ENCODE results near the gene CC2D2A. TPM values are rescaled to one million over a fixed set of nuclear protein-coding genes. Genes with fewer than 3 reads are reported as not detected.

The CC2D2A gene
- total RNA-seq, 1 donor from 2014 or later: 15.5 TPM

DNA sequence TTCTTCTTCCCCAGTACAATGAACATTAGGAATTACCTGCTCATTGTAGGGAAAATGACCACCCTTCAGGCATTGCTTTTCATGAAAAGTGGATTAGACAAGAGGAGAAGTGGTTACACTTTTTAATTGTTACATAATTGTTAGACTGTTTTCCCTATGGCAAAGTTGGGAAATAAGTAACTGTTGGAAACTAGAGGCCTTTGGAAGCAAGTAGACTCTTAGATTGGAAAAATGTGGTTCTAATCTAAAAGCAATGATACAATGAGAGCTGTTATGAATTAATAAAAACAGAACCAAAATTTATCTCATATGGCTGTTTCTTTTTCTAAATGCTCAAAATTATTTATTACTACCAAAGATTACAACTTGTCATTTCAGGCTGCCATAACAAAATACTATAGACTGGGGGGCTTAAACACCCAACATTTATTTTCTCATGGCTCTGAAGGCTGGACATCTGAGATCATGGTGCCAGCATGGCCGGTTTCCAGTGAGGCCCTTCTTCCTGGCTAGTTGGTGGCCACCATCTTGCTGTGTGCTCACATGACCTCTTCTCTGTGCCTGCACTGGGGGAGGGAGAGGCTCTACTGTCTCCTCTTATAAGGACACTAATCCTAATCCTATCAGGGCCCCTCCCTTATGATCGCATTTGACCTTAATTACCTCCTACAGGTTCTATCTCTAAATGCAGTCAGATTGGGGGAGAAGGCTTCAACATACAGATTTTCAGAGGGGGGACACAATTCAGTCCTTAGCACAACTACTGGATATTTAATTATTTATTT lies 12.5 kb downstream of the CC2D2A start:
- H3K4me3 ChIP-seq: no peak overlapping the region
- intact Hi-C loops (cut with DNase I): no loop called here
- peaks cover under 1% of the 10 kb centered on the region for H3K9me3 ChIP-seq
- TF ChIP-seq, protein P1, sequence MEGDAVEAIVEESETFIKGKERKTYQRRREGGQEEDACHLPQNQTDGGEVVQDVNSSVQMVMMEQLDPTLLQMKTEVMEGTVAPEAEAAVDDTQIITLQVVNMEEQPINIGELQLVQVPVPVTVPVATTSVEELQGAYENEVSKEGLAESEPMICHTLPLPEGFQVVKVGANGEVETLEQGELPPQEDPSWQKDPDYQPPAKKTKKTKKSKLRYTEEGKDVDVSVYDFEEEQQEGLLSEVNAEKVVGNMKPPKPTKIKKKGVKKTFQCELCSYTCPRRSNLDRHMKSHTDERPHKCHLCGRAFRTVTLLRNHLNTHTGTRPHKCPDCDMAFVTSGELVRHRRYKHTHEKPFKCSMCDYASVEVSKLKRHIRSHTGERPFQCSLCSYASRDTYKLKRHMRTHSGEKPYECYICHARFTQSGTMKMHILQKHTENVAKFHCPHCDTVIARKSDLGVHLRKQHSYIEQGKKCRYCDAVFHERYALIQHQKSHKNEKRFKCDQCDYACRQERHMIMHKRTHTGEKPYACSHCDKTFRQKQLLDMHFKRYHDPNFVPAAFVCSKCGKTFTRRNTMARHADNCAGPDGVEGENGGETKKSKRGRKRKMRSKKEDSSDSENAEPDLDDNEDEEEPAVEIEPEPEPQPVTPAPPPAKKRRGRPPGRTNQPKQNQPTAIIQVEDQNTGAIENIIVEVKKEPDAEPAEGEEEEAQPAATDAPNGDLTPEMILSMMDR (IDR thresholded peaks at IDR 0.05): no peak
- no peaks in the 10 kb centered on the region for H3K27me3 ChIP-seq
- no peaks in the 10 kb centered on the region for H3K36me3 ChIP-seq
- H3K27ac ChIP-seq: no peak overlapping the region
- DNase-seq: no peak
- H3K4me1 ChIP-seq: no peaks in the 10 kb centered on the region
- ATAC-seq: no peak

DNA sequence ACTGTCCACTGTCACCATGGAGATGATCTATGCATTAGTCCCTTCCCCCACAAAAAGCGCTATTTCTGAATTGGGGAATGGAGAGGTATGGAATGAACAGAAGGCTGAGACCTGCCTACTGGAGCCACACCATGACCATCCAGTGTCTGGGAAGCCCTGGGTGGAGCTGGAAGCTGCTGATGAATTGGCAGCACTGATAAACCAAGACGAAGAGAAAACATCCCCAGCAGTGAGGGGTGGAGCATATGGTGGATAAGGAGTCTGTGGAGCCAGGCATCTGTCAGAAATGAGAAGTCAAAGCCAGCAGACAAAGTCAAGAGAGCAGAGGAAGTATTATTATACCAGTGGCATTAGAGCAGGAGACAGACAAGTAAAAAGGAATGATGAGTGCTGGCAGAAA lies 13.2 kb downstream of the CC2D2A start:
- Histone ChIP-seq H3K9me3 (peaks cover 5% of the 10 kb centered on the region), H3K27ac (no peak overlapping the region), H3K4me3 (no peak overlapping the region), H3K36me3 (no peaks in the 10 kb centered on the region), H3K4me1 (no peaks in the 10 kb centered on the region), H3K27me3 (no peaks in the 10 kb centered on the region)
- DNase-seq (no peak), ATAC-seq (no peak)
- TF ChIP-seq, protein P1 (IDR thresholded peaks at IDR 0.05): no peak
- intact Hi-C loops (cut with DNase I): no loop called here

DNA sequence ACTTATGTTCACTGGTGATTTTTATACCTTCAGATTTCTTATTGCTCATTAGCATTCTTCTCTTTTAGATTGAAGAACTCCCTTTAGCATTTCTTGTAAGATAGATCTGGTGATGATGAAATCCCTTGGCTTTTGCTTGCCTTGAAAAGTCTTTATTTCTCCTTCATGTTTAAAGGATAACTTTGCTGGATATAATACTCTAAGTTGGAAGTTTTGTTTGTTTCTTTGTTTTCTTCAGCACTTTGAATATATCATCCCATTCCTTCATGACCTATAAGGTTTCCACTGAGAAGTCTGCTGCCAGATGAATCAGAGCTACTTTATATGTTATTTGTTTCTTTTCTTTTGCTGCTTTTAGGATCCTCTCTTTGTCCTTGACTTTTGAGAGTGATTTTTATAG lies 18.5 kb downstream of the CC2D2A start:
- intact Hi-C loops (cut with DNase I): no loop called here
- Histone ChIP-seq H3K4me3 (no peak overlapping the region), H3K9me3 (peaks cover 5% of the 10 kb centered on the region), H3K27me3 (no peaks in the 10 kb centered on the region), H3K4me1 (no peaks in the 10 kb centered on the region), H3K27ac (no peak overlapping the region), H3K36me3 (no peaks in the 10 kb centered on the region)
- TF ChIP-seq, protein P1 (IDR thresholded peaks at IDR 0.05): no peak
- ATAC-seq: no peak
- DNase-seq: no peak

DNA sequence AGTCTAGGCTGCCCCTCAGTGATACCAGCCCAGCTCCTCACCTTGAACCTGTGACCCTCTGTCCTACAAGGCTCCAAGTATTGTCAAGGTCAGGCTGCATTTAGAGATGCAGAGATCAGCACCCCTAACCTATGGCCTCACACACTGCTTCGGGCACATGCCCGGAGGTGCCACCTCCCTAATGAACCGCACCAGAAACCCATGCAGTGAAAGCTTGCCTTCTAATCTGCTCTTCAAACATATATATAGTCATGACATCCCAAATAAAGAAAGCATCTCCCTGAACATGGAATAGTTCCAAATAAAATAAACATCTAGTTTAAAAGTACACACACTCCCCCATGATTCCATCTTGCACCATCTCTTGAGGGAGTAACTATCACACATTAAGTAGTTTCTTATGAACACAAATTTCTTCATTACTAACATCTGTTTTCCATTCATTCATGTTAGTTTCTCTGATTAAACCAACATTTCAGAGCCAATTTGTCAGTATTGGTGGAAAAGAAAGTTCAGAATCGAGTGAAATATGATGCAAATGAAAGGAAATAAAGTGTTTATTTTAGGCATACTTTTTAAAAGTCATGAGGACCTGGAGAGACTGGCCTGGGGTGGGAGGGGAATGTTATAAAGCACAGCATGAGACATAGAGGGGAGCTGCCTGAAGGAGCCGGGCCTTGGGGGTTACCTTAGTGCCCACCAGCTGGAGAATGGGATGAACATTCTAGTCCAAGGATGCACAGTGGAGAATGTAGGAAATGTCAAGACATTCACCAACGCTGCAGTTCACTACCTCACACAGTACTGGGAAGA lies 19.2 kb downstream of the CC2D2A start:
- no peaks in the 10 kb centered on the region for H3K4me1 ChIP-seq
- no peak overlapping the region for H3K4me3 ChIP-seq
- TF ChIP-seq, protein P1 (IDR thresholded peaks at IDR 0.05): no peak
- H3K9me3 ChIP-seq: peaks cover 5% of the 10 kb centered on the region
- no peak overlapping the region for H3K27ac ChIP-seq
- intact Hi-C loops (cut with DNase I): no loop called here
- ATAC-seq (no peak), DNase-seq (no peak)
- H3K36me3 ChIP-seq: no peaks in the 10 kb centered on the region
- no peaks in the 10 kb centered on the region for H3K27me3 ChIP-seq

DNA sequence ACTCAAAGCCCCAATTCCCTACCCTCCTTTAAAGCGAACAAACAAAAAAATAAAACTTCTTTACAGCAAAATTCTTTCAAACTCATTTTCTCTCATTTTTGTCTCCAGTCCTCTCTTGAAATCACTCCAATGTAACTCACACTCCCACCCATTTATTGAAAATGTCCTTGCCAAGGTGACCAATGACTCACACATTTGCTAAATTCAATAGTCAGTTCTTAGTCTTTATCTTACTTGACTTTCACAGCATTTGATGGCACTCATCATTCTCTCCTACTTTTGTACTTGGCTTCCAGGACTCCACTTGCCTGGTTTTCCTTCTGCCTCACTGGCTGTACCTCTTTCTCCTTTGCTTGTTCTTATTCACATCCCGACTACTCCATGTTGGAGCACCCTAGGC lies 19.9 kb downstream of the CC2D2A start:
- intact Hi-C loops (cut with DNase I): no loop called here
- no peak overlapping the region for H3K4me3 ChIP-seq
- H3K27me3 ChIP-seq: no peaks in the 10 kb centered on the region
- no peaks in the 10 kb centered on the region for H3K36me3 ChIP-seq
- H3K4me1 ChIP-seq: no peaks in the 10 kb centered on the region
- no peak overlapping the region for H3K27ac ChIP-seq
- TF ChIP-seq, protein P1 (IDR thresholded peaks at IDR 0.05): no peak
- no peak for ATAC-seq
- H3K9me3 ChIP-seq: peaks cover 5% of the 10 kb centered on the region
- DNase-seq: no peak

Data from upper lobe of right lung (tissue), 1 donor.